Hematopoietic multipotent progenitor cell treated with erythropoietin and hydrocortisone succinate and interleukin-3 and kit ligand, for 4 days (in vitro differentiated cells): ENCODE results near the gene TFEC.
A peak's percentile ranks its signal among the peaks of the same experiment; 100 is the strongest.

Experiments
- DNase-seq: peaks from one replicate; pipeline ENCODE4 v3.0.0-alpha.2; 2015

TFEC gene

DNA sequence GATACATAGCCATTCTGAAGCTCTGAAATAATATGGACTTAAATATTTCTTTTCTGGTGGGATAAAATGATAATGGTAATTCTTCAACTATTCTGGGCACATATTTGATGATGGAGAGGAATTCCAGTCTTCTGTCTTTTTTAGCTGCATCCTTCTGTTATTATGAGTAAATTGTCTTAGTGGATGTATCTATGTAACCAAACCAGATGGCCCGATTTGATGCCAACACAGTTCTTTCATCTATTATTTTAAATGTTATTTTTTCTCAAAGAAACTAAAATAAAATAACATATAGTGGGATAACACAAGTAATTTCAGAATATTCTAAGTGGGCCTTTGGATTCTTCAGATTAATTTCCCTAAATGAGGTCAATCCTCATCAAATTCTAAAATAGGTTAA is 110.2 kb downstream of the TFEC start:
- DNase-seq = no peak

DNA sequence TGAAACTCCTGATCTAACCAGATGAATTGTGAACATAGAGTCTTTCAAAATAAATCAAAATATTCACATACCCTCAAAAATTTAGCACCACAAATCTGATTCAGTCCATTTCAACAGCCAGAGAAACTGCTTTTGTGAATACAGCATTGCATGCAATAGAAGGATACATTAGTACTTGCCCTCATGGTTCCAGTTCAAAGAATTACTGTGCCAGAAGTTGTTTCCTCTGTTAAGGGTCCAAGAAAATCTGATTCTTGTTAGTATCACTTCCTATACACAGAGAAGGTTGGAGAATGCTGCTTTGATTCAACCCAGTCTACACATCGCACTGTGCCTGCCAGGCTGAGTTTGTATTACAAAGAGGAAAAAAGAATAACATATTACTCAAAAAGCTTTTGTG is 115.6 kb downstream of the TFEC start:
- DNase-seq = no peak

DNA sequence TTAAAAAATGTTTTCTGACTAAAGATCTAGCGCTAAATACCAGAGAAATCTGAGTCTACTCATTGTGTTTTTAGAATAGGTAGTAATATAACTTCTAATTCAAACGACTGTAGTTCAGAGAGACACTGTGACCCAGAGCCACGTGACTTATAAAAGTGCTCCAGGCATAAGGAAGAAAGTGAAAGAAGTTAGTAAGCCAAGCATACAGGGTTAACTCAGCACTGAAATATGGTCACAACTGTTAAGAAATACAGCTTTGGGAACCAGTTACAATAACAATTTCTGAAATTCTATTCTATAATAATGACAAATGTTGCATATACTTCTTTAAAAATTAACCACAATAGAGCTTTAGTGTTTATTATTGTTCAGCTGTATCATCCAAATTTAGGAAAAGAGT is 119.1 kb downstream of the TFEC start:
- DNase-seq = no peak

DNA sequence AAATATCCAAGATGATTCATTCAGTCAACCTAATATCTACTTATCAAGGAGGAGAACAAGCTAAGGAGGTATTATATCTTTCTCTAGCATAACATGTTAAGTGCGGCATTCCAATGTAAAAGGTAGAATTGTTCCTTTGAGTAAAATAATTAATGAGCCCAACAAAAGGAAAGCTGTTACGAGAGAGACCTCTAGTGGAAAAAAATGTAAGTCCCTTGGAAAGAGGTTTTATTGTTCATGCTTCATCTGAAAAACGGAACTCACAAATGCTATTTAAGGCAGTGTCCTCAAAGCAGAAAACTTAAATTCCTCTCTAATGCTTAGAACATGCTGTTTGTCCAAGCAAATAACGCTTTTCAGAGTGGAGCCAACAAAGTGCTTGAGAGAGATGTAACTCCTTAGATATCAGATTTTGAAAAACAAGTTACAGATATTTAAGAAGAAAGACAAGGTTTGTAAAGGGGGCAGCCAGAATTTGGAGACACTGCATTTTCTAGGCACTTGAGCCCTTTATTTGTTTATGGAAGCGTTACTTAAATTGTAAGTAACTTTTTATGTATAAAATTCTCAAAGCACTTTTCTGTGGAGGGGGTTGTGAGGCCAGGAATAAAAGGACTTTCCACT is 119.9 kb downstream of the TFEC start:
- peak; percentile 81 for DNase-seq

GRCh38 chr7:115906731-115907130 is 123.8 kb downstream of the TFEC start:
- no peak for DNase-seq

DNA sequence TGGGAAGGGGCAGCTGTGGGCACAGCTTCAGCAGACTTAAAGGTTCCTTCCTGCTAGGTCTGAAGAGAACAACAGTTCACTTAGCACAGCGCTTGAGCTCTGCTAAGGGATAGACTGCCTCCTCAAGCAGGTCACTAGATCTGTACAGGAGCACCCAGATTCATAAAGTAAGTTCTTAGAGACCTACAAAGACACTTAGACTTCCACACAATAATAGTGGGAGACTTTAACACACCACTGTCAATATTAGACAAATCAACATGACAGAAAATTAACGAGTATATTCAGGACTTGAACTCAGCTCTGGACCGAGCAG is 140.9 kb downstream of the TFEC start:
- no peak for DNase-seq

DNA sequence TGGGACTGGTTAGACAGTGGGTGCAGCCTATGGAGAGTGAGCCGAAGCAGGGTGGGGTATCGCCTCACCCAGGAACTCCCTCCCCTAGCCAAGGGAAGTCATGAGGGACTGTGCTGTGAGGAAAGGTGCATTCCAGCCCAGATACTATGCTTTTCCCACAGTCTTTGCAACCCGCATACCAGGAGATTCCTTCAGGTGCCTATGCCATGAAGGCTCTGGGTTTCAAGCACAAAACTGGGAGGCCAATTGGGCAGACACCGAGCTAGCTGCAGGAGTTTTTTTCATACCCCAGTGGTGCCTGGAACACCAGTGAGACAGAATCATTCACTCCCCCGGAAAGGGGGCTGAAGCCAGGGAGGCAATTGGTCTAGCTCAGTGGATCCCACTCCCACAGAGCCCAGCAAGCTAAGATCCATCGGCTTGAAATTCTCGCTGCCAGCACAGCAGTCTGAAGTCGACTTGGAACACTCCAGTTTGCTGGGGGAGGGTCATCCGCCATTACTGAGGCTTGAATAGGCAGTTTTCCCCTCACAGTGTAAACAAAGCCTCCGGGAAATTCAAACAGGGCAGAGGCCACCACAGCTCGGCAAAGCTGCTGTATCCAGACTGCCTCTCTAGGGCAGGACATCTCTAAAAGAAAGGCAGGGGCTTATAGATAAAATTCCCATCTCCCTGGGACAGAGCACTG is 141.4 kb downstream of the TFEC start:
- no peak for DNase-seq

DNA sequence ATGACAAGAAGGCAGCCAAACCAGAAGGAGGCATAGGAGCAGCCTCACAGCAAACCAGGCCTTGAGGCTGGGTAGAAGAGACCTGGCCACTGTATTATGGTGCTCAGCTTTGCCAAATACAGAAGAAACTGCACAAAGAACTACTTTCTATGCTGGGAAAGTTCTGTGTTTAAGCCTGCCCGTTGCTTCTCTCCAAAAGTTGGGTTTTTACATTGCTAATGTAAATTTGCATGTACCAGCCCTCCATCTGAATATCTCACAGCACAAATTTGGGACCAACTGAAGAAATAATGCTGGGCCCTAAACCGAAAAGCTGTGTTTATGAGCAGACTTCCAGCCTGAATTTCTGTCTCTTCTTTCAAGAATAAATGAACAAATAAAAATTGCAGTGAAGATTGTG is 145.0 kb downstream of the TFEC start:
- no peak for DNase-seq
